BLaER1 (cell line): ENCODE measurements around the gene CNFN.

ENCODE experiments used
- H3K27ac ChIP-seq: shearing (Covaris generic); formaldehyde crosslinking; 2 replicates; pipeline ENCODE4 v1.8.1; 2022
- H3K27me3 ChIP-seq: shearing (Covaris generic); formaldehyde crosslinking; 2 replicates; pipeline ENCODE4 v1.8.1; 2022
- H3K36me3 ChIP-seq: shearing (Covaris generic); formaldehyde crosslinking; 2 replicates; pipeline ENCODE4 v1.8.1; 2022
- H3K4me1 ChIP-seq: shearing (Covaris generic); formaldehyde crosslinking; 2 replicates; pipeline ENCODE4 v1.8.1; 2022
- H3K4me2 ChIP-seq: shearing (Covaris generic); formaldehyde crosslinking; 2 replicates; pipeline ENCODE4 v1.8.1; 2022
- H3K4me3 ChIP-seq: shearing (Covaris generic); formaldehyde crosslinking; 2 replicates; pipeline ENCODE4 v1.8.1; 2022
- H3K9ac ChIP-seq: shearing (Covaris generic); formaldehyde crosslinking; 2 replicates; pipeline ENCODE4 v1.8.1; 2022
- H3K9me3 ChIP-seq: shearing (Covaris generic); formaldehyde crosslinking; 2 replicates; pipeline ENCODE4 v1.8.1; 2022
- H4K20me1 ChIP-seq: shearing (Covaris generic); formaldehyde crosslinking; 2 replicates; pipeline ENCODE4 v1.8.1; 2022
- Cebpa-rat ChIP-seq: shearing (Covaris generic); IDR thresholded peaks from 2 replicates; pipeline ENCODE4 v1.8.1; 2022

The CNFN gene

DNA sequence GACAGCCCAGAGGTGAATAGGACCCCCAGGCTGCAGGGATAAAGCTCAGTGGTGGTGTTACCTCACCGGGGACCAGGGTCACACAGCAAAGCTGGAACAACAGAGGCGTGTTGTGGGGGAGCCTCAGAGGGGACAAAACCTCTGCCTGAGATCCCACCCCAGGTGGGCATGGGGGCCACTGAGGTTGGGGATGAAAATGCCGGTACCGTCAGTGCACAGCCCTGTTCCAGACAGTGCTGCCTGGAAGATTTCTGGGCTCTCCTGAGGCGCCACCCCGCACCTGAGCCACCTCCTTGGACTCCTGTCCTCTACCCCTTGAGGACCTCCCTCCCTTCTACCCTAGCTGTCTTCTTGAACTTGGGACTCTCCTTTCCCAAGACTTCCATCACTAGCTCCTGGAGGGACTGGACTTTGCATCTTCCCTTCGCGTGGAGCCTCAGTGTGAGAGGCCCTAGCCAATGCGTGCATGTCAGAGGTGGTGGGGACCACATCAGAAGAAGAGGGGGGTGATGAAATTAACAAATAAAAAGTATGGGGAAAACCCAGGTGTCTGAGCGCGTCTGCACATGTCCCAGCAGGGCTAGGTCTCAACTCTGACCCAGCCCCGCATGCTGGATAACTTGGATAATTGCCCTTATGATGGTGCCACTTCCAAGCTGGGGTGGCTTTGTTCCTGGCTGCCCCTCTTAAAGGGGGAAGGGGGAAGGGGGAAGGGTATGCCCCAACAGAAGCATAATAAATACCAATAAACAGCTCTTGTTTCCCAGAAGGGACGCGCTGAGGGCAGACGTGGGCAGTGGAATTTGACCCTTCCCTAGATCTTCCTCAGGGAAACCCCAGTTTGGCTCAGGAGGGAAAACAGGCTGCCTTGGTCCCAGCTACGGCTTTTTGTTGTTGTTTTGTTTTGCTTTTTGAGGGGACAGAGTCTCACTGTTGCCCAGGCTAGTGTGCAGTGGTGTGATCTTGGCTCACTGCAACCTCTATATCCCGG lies 11.6 kb downstream of the CNFN start:
- peaks cover 22% of the 10 kb centered on the region for H3K36me3 ChIP-seq
- H3K4me3 ChIP-seq, result no peak overlapping the region
- H3K27ac ChIP-seq, result no peak overlapping the region
- no peak for TF ChIP-seq Cebpa-rat
- H3K9me3 ChIP-seq, result no peaks in the 10 kb centered on the region
- H3K4me1 ChIP-seq, result peaks cover 9% of the 10 kb centered on the region
- H3K27me3 ChIP-seq, result no peaks in the 10 kb centered on the region
- H4K20me1 ChIP-seq, result no peaks in the 10 kb centered on the region
- H3K9ac ChIP-seq, result no peak overlapping the region
- H3K4me2 ChIP-seq, result no peak overlapping the region

DNA sequence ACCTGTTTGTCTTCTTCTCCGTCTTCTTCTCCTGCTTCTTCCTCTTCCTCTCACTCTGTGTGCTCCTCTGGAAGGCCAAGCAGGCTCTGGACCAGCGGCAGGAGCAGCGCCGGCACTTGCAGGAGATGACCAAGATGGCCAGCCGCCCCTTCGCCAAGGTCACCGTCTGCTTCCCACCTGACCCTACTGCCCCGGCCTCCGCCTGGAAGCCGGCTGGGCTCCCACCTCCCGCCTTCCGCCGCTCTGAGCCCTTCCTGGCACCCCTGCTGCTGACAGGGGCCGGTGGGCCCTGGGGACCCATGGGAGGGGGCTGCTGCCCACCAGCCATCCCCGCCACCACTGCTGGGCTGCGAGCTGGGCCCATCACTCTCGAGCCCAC lies 13.9 kb downstream of the CNFN start:
- Histone ChIP-seq H3K36me3 (peaks cover 26% of the 10 kb centered on the region), H3K4me2 (no peak overlapping the region), H3K4me3 (no peak overlapping the region), H3K4me1 (no peaks in the 10 kb centered on the region), H3K27me3 (no peaks in the 10 kb centered on the region), H4K20me1 (no peaks in the 10 kb centered on the region), H3K27ac (no peak overlapping the region), H3K9me3 (no peaks in the 10 kb centered on the region), H3K9ac (no peak overlapping the region)
- no peak for TF ChIP-seq Cebpa-rat

DNA sequence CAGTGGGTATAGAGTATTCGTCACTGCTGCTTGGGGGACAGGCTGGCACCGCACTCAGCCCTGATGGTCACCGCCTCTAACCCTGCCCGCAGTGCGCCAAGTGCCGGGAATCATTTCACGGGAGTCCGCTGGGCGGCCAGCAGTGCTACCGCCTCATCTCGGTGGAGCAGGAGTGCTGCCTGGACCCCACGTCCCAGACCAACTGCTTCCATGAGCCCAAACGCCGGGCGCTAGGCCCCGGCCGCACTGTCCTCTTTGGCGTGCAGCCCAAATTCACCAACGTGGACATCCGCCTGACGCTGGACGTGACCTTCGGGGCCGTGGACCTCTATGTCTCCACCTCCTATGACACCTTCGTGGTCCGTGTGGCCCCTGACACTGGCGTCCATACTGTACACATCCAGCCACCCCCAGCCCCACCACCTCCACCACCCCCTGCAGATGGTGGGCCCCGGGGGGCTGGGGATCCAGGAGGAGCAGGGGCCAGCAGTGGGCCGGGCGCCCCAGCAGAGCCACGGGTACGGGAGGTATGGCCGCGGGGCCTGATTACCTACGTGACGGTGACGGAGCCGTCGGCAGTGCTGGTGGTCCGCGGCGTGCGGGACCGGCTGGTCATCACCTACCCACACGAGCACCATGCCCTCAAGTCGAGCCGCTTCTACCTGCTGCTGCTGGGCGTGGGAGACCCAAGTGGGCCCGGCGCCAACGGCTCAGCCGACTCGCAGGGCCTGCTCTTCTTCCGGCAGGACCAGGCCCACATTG lies 14.5 kb downstream of the CNFN start:
- Histone ChIP-seq H3K9ac (no peak overlapping the region), H3K36me3 (peaks cover 31% of the 10 kb centered on the region), H3K4me3 (no peak overlapping the region), H4K20me1 (no peaks in the 10 kb centered on the region), H3K4me2 (no peak overlapping the region), H3K27ac (no peak overlapping the region), H3K9me3 (no peaks in the 10 kb centered on the region), H3K27me3 (no peaks in the 10 kb centered on the region), H3K4me1 (peaks cover under 1% of the 10 kb centered on the region)
- TF ChIP-seq Cebpa-rat, result no peak

DNA sequence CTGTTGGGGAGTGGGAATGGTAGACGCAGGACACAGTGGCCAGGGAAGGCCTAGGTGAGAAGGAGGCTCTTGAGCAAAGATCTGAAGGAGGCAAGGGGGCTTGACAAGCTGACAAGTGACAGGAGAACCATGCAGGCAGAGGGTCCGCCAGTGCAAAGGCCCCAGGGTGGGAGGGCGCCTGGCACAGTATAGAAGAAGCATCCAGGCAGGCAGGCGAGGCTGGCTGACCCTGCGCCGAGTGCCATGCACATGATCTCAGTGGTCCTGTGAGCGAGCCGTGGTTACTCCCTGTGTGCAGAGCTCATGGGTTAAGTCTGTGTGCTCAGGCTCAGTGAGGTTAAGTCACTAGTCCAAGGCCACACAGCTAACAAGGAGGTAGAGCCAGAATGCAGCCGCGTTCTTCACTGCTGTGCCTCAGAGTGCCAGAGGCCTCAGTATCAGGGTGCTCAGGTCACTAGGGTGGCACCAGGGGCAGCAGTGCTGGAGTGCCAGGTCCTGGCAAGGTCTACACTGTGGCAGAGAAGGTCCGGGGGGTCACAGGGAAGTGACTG lies 15.2 kb downstream of the CNFN start:
- Histone ChIP-seq H3K36me3 (peaks cover 31% of the 10 kb centered on the region), H3K4me3 (no peak overlapping the region), H3K9ac (no peak overlapping the region), H3K4me2 (no peak overlapping the region), H3K9me3 (no peaks in the 10 kb centered on the region), H3K27me3 (no peaks in the 10 kb centered on the region), H4K20me1 (no peaks in the 10 kb centered on the region), H3K4me1 (peaks cover 7% of the 10 kb centered on the region), H3K27ac (no peak overlapping the region)
- no peak for TF ChIP-seq Cebpa-rat

DNA sequence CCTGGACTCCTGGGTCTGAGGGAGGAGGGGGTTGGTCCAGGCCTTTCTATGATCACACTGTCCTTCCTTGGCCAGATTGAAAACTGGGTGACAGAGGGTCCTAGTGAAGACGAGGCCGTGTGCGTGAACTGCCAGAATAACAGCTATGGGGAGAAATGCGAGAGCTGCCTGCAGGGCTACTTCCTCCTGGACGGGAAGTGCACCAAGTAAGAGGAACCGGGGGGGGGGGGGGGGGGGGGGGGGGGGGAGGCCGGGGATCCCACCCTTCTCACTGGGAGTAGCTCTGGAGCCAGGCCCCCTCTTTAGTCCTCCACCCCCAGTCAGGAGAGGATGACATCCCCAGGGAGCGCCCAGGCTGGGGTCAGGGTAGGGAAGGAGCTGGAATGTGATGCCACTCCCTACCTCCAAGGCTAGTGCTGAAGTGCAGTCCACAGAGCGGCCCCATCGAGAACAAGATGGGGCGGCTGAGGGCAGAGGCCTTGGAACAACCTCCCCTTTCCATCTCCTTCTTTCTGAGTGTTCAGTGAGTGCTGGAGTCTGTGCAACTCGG lies 19.4 kb downstream of the CNFN start:
- Histone ChIP-seq H3K9me3 (no peaks in the 10 kb centered on the region), H3K4me2 (no peak overlapping the region; the same call in 1 of the 2 replicates), H3K27ac (peak overlapping the region; percentile 9; the same call in 1 of the 2 replicates), H3K4me1 (peaks cover 29% of the 10 kb centered on the region), H3K4me3 (no peak overlapping the region), H3K27me3 (no peaks in the 10 kb centered on the region), H3K9ac (no peak overlapping the region), H4K20me1 (no peaks in the 10 kb centered on the region), H3K36me3 (peaks cover 39% of the 10 kb centered on the region)
- TF ChIP-seq Cebpa-rat, result no peak

DNA sequence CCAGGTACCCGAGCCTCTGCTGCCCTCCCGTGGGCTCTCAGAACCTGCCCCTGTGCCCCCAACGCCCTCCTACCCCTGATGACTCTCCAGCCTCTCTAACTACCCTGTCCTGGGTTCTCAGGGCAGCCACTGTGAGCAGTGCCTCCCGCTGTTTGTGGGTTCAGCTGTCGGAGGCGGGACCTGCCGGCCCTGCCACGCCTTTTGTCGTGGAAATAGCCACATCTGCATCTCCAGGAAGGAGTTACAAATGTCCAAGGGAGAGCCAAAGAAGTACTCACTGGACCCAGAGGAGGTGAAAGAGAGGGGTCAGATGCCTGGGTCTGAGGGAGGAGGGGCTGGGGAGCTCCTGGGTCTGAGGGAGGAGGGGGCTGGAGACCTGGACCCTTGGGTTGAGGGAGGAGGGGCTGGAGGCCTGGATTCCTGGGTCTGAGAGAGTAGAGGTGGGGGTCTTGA lies 20.0 kb downstream of the CNFN start:
- Histone ChIP-seq H4K20me1 (no peaks in the 10 kb centered on the region), H3K9ac (no peak overlapping the region), H3K36me3 (peaks cover 33% of the 10 kb centered on the region), H3K4me3 (no peak overlapping the region), H3K4me2 (no peak overlapping the region; the same call in 1 of the 2 replicates), H3K27ac (peak overlapping the region; percentile 9; the same call in 1 of the 2 replicates), H3K4me1 (peaks cover 35% of the 10 kb centered on the region), H3K27me3 (no peaks in the 10 kb centered on the region), H3K9me3 (no peaks in the 10 kb centered on the region)
- TF ChIP-seq Cebpa-rat, result no peak

DNA sequence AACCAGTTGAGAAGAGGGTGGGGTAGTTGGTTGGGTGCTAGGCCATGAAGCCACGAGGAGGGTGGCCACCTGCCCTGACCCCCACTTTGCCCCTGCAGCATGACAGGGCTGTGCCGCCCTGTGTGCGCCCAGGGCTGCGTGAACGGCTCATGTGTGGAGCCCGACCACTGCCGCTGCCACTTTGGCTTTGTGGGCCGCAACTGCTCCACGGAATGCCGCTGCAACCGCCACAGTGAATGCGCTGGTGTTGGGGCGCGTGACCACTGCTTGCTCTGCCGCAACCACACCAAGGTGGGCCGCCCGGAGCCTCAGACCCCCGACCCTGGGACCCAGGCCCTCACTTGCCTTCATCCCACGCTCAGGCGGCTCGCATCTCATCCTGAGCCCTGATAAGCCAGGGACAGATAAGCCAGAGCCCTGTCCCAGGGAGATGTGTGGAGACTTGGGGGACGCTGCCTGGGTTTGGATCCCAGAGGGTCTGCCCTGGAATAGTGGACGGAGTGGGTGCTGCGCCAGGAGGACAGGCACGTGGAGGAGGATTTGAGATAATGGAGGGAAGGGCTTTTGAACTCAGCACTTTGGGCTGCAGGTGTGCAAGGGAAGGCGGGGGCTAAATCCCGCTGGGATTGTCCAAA lies 20.5 kb downstream of the CNFN start:
- Histone ChIP-seq H3K27ac (no peak overlapping the region), H3K36me3 (peaks cover 28% of the 10 kb centered on the region), H3K27me3 (no peaks in the 10 kb centered on the region), H3K9me3 (no peaks in the 10 kb centered on the region), H4K20me1 (no peaks in the 10 kb centered on the region), H3K4me1 (peaks cover 40% of the 10 kb centered on the region), H3K9ac (no peak overlapping the region), H3K4me2 (no peak overlapping the region; the same call in 1 of the 2 replicates), H3K4me3 (no peak overlapping the region)
- no peak for TF ChIP-seq Cebpa-rat

DNA sequence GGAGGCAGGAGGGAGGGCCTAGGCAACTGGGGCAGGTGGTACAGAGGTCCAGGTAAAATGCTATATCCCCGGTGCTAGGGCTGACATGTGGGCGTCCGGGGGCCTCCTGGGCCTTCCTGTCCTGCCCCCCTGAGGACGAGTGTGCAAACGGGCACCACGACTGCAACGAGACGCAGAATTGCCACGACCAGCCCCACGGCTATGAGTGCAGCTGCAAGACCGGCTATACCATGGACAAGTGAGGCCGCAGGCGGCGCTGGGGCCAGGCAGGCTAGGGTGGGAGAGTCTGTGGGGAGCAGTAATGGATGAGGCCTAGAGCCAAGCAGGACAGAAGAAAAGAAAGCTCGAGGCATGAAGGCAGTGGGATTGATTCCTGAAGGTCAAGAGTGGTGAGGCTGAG lies 21.3 kb downstream of the CNFN start:
- H3K9me3 ChIP-seq, result no peaks in the 10 kb centered on the region; the same call in 1 of the 2 replicates
- H3K27me3 ChIP-seq, result no peaks in the 10 kb centered on the region
- no peak overlapping the region for H3K9ac ChIP-seq
- no peak overlapping the region for H3K27ac ChIP-seq
- TF ChIP-seq Cebpa-rat, result no peak
- H3K4me1 ChIP-seq, result peaks cover 48% of the 10 kb centered on the region
- H4K20me1 ChIP-seq, result no peaks in the 10 kb centered on the region
- peaks cover 25% of the 10 kb centered on the region for H3K36me3 ChIP-seq
- H3K4me2 ChIP-seq, result no peak overlapping the region
- H3K4me3 ChIP-seq, result no peak overlapping the region

DNA sequence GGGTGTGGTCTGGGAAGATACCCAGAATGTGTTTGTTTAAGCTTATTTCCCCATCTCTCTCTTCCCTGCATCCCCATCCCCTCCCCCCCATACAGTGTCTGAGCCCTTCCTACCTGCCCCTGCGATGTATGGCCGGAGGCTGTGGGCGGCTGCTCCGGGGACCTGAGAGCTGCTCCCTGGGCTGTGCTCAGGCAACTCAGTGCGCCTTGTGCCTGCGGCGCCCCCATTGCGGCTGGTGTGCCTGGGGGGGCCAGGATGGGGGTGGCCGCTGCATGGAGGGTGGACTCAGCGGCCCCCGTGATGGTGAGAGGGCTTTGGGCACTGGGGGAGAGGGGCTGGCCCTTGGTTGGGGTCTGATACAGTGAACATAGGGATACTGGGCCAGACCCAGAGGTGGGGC lies 21.7 kb downstream of the CNFN start:
- no peak for TF ChIP-seq Cebpa-rat
- Histone ChIP-seq H4K20me1 (no peaks in the 10 kb centered on the region), H3K4me1 (peaks cover 52% of the 10 kb centered on the region), H3K27ac (no peak overlapping the region), H3K4me2 (no peak overlapping the region), H3K27me3 (no peaks in the 10 kb centered on the region), H3K9ac (no peak overlapping the region), H3K9me3 (no peaks in the 10 kb centered on the region; the same call in 1 of the 2 replicates), H3K4me3 (no peak overlapping the region), H3K36me3 (peaks cover 25% of the 10 kb centered on the region)
